GM18502 (cell line): ENCODE results near the gene HOXB4.
"Not testable (repeated sequence)": the region's sequence is repeated elsewhere in the genome, so short reads cannot be mapped to it uniquely, and the experiment has no call there.

Source experiments
- ATAC-seq: cut with Tn5 transposase; IDR thresholded peaks from one replicate; pipeline ENCODE4 v1.9.1; 2021; ENCODE audit warnings: mild to moderate bottlenecking; ENCODE audit not compliant: unreplicated experiment, poor library complexity

Gene HOXB4

DNA sequence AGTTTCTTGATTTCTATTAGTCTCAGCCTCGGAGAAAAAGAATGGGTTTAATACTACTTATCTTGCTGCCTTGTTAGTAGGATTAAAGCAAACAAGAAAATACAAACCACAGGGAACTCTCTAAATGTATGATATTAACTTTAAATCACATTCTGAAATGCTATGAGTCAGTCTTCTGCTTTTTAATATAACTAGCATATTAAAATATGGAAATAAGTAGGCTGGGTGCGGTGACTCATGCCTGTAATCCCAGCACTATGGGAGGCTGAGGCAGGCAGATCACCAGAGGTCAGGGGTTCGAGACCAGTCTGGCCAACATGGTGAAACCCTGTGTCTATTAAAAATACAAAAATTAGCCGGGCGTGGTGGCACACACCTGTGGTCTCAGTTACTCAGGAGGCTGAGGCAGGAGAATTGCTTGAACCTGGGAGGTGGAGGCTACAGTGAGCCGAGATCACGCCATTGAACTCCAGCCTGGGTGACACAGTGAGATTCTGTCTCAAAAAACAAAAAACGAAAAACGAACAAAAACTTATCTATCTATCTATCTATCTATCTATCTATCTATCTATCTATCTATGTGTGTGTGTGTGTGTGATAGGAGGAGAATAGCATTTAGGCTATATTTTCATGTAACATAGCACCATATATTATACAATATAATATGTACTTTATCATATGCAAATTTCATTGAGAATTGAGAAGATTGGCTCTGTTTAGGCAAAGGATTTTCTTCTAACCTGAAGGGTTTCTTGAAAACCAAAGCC lies 42.2 kb downstream of the HOXB4 start:
- ATAC-seq = not testable (repeated sequence)

DNA sequence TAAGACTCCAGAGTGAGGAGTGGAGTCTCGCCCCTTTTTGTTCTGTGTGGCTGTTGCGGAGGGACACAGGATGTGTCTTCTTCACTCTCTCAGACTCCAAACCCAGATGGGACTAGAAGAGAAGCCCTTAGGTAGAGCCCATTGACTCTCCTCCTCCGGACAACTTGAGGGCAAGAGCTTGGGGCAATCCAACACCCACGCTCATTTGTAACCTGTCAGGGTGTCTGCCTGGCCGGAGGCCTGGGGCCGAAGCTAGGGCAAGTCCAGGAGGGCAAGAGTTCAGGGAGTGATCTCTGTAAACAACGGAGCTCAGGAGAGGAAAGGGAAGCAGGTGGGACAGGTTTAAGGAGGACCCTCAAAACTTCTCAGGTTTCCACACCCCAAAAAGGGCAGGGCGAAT lies 45.9 kb downstream of the HOXB4 start:
- ATAC-seq = no peak

DNA sequence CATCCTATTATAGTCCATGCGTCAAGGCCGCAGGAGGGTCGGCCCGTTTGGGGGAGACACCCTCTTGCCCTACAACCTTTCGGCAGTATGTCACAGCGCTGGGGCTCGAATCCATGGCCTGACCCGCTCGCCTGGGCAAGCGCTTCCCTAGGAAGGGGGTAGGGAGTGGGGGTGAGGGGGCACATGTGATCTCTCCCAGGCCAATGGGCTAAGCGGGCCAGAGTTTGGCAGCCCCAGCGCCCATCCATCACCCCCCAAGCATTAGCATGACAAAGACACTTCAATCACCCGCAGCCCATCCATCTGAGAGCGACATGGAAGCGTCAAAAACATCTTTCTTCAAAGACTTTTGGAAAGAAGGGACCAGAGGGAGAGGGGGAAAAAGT lies 47.3 kb downstream of the HOXB4 start, which contains the start of gene HOXB1:
Gene HOXB1, minus strand, starts transcription at position 125 of the 386 bp plus-strand sequence. Its CDS starts 107 bp downstream, at position 18.
- no peak for ATAC-seq

DNA sequence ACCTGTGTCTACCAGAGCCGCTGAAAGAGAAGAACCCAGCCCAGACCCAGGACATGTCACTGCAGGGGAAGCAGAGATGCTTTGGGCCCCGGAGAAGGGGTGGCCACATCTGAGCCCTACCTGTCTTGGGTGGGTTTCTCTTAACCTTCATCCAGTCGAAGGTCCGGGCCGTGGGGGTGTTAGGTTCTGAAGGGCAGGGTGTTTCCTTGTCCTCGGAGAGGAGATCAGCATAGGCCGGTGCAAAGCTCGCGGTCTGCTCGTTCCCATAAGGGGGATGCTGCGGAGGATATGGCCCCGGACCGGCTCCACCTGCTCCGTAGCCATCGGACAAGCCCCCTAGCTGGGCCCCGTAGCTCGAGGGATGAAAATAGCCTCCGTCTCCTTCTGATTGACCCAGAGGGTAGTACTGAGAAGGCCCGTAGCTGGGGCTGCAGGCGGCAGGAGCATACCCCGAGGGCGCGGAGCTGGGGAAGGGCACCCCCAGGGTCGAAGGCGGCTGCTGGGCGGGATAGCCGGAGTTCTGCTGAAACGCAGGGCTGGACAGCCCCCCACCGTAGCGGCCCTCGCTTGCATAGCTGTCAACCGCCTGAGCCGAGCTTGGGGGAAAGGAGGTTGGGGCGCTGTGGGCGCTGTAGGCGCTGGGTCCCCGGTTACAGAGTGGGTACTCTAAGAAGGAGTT lies 47.8 kb downstream of the HOXB4 start:
- no peak for ATAC-seq

DNA sequence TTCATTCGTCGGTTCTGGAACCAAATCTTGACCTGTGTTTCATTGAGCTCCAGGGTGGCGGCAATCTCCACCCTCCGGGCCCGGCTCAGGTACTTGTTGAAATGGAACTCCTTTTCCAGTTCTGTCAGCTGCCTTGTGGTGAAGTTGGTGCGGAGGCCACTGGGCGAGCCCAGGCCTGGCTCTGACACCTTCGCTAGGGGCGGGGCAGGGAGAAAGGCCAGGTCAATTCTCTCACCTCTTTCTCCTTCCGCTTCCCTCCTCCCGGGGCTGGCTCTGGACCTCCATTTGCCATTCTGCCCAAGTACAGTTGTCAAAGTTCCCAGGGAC lies 48.5 kb downstream of the HOXB4 start:
- ATAC-seq = no peak

DNA sequence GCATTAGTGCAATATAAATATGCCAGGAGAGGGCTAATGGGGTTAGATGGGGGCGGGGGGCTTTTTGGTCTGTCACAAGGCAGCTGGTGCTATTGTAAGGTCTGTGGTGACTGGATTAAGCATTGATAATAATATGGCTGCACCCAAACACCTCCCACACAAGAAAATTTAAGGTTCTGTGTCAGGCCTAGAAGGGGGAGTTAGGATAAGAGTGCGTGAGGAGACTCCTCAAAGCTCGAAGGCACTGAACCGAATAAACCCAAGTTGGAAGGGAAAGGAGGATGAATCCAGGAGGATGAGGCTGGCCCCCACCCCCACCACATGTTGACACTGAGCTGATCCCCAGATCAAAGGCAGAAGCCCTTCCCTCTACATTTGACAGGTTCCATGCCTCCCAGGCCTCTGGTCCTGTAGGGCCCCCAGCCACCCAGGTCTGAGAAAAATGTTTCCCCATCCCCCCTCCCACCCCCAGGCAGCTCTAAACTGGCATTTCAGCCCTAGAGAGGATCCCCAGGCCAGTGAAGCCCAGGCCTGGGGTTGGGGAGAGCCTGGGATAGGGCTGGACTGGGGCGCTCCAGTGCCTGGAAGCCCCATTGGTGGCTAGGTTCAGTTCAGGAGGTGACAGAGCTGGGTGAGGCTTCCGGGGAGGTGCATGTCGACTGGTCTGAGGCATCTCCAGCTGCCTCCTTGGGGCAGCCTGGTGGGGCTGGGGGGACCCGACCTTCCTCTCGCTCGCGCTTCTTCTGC lies 49.0 kb downstream of the HOXB4 start:
- ATAC-seq = no peak

DNA sequence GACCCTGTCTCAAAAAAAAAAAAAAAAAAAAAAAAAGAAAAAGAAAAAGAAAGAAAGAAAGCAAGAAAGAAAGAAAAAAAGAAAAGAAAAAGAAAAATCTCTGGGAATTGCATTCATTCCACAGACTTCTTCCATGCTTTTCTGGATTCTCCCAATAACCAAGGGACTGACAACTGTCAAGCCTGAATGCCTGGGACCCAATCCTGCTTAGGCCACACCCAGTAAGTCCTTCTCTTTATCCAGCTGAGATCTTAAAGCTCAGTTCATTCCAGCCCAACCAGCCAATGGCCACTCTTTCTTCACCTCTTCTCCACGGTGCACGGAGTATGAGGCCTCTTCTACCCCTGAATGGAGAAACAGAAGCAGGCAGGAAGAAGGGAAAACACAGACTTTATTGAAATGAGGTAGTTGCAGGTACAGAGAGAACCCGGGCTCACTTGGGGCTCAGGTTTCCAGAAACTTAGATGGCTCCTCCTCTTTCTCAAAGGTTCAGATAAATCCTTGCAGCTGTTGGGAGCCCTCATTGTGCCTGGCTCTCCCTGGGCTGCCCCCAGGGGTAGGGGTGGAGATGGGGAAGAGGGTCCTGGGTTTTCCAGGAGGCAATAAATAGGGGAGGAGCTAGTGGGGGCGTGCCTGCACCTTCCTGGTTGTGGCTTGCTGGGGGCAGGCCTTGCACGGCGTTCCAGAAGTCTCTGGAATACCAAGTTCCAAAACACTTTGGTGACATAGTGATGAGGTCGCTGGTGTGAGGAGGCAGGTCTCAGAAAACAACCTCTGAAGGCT lies 49.8 kb downstream of the HOXB4 start:
- ATAC-seq = no peak

DNA sequence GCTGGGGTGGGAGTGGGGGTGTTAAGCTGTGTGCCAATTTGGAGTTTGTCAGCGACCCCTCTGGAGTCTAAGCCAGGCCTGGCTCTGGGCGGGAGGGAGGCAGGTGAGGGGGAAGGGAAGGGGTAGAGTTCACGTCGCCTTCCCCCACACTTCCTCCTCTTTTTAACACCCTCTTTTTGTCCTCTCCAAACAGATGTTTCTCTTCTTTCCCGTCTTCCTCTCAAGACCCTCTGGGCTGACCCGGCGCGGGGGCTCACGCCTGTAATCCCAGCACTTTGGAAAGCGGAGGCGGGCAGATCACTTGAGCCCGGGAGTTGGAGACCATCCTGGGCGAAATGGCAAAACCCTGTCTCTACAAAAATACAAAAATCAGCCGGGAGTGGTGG lies 50.6 kb downstream of the HOXB4 start:
- ATAC-seq = no peak

DNA sequence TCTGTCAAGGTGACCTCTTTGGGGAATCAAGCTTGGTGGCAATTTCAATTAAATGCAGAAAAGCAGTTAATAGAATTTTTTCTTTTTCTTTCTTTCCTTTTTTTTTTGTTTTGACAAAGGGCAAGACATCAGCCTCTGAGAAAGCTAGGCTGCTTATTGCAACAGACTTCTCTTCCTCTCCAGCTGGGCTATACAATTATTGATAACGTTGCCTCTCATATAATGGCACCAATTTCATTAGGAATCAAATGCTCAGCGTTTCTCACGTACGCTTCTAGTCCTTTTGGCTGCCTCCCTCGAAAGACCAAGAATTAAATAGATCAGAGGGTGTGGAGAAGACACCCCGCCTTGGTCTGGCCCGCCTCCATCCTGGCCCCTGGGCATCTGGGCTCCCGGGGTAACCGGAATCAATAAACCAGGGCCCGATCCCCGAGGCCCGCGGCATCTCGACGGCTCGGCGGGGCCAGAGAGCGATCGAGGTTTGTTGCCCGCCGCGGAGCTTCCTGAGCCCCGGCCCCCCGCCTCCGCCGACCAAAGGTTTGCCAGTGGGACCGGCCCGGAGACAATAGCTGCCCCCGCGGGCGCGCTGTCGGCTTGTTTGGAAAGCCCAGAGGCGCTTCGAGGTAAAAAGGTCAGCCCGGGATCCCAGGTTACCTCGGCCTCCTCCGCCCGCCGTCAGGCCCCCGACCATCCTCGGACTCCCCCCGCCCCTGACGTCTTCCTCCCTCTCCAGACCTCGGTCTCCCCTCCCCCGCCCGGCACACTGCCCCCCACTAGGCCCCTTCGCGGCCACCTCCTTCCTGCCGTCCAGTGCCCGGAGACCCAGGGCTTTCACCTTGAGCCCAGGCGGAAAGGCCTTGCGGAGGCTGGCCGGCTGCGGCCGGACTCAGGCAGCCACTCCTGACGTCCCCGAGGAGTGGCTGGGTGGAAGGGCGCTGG lies 51.3 kb downstream of the HOXB4 start:
- ATAC-seq = no peak
